ENCODE data around the gene RBPJL.

- no peak for TF ChIP-seq CTCF (IDR thresholded peaks at IDR 0.05)
- no peak for TF ChIP-seq POLR2A (IDR thresholded peaks at IDR 0.05)
- TF ChIP-seq POLR2AphosphoS5 (IDR thresholded peaks at IDR 0.05): no peak
Observed at GRCh38 chr20:45269754-45270270, 36.8 kb upstream of the RBPJL start.
